Measurements from ENCODE around the gene TTLL5.

The TTLL5 gene

DNA sequence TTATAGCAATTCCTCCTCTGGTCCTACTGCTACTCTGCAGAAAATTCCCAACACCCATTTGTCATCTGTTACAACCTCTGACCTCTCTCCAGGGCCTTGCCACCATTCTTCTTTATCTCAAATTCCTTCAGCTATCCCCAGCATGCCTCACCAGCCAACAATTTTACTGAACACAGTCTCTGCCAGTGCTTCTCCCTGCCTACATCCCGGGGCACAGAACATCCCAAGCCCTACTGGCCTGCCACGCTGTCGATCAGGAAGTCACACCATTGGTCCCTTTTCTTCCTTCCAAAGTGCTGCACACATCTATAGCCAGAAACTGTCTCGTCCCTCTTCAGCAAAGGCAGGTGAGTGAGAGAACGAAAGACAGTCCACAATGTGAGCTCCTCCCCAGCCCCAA, 122.1 kb downstream of the TTLL5 start:
- Histone ChIP-seq H4K91ac (ENCODE audit: low read depth, low read length, poor library complexity) (no peak overlapping the region), H3K9ac (ENCODE audit: low read depth, low read length, poor library complexity) (no peak overlapping the region), H3K14ac (ENCODE audit: low read length) (no peak overlapping the region), H3K4me1 (ENCODE audit: control insufficient read depth in 2 of 2, insufficient read depth in 1 of 2, low read depth in 1 of 2, low read length in 2 of 2) (peaks cover 3 to 4% of the 10 kb centered on the region in 2 donors), H3K36me3 (replicated peaks in 1 of 2; ENCODE audit: control insufficient read depth in 2 of 2, insufficient read depth in 2 of 2, low read length in 2 of 2) (peaks cover 7 to 94% of the 10 kb centered on the region in 2 donors), H3K4me2 (ENCODE audit: insufficient read depth, low read length, poor library complexity, severe bottlenecking) (no peak overlapping the region), H3K4ac (ENCODE audit: low read length) (no peak overlapping the region), H3K79me1 (ENCODE audit: low read depth, low read length) (no peaks in the 10 kb centered on the region), H3K18ac (ENCODE audit: low read length) (no peak overlapping the region), H4K8ac (ENCODE audit: low read depth, low read length) (no peak overlapping the region), H3K4me3 (ENCODE audit: low read length in 2 of 2) (no peak overlapping the region), H3K23ac (ENCODE audit: low read depth, low read length, poor library complexity) (no peak overlapping the region), H3K9me3 (replicated peaks in 1 of 2; ENCODE audit: control insufficient read depth in 2 of 2, insufficient read depth in 1 of 2, low read depth in 1 of 2, low read length in 2 of 2) (peaks cover 0 to 24% of the 10 kb centered on the region in 2 donors), H2BK15ac (ENCODE audit: low read length) (no peak overlapping the region), H2AFZ (ENCODE audit: low read length) (no peak overlapping the region), H2AK5ac (ENCODE audit: low read depth, low read length) (no peak overlapping the region), H3K27ac (replicated peaks; ENCODE audit: low read length) (no peak overlapping the region), H2BK12ac (ENCODE audit: low read length) (no peak overlapping the region), H2BK120ac (ENCODE audit: low read depth, low read length) (no peak overlapping the region), H3K27me3 (ENCODE audit: control insufficient read depth in 3 of 3, insufficient read depth in 3 of 3, low read depth in 1 of 3, low read length in 3 of 3) (no peaks in the 10 kb centered on the region), H2BK5ac (ENCODE audit: low read length) (no peak overlapping the region)
- WGBS, 2 donors (ENCODE audit: extremely low coverage in 2 of 2, insufficient read length in 2 of 2, insufficient replicate concordance in 1 of 2): no CpG with 5 or more reads among the region's 5 CpGs
- DNase-seq (ENCODE audit: low spot score): no peak

DNA sequence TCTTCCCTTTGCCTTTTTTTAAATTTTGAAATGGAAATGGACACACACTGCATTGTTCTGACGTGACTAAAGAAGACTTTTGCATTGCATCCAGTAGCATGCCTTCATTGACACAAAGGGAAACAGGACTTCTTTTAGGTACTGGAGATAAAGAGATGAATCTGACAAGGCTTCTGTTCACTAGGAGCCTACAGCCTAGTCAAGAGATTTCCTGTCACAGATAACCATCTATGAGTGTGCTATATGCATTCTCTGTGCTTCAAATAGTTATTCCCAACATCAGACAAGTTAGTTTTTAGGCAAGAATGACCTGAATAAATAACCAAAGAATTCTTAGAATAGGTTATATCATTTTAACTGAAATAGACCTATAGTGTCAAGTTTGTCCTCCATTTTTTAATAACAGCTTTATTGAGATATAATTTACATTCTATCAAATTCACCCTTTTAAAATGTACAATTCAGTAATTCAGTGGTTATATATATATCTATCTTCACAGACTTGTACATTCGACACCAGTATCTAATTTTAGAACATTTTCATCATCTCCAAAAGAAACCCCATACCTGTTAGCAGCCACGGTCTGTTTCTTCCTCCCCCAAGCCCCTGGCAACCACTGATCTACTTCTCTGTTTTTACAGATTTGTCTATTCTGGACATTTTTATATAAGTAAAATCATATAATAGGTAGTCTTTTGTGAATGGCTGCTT, 122.7 kb downstream of the TTLL5 start:
- DNase-seq (ENCODE audit: low spot score): no peak
- Histone ChIP-seq H3K36me3 (replicated peaks in 1 of 2; ENCODE audit: control insufficient read depth in 2 of 2, insufficient read depth in 2 of 2, low read length in 2 of 2) (peaks cover 7 to 92% of the 10 kb centered on the region in 2 donors), H3K4me3 (ENCODE audit: low read length in 2 of 2) (no peak overlapping the region), H4K8ac (ENCODE audit: low read depth, low read length) (no peak overlapping the region), H3K4ac (ENCODE audit: low read length) (no peak overlapping the region), H3K23ac (ENCODE audit: low read depth, low read length, poor library complexity) (no peak overlapping the region), H3K14ac (ENCODE audit: low read length) (no peak overlapping the region), H2BK5ac (ENCODE audit: low read length) (no peak overlapping the region), H4K91ac (ENCODE audit: low read depth, low read length, poor library complexity) (no peak overlapping the region), H2AK5ac (ENCODE audit: low read depth, low read length) (no peak overlapping the region), H2BK12ac (ENCODE audit: low read length) (no peak overlapping the region), H3K79me1 (ENCODE audit: low read depth, low read length) (no peaks in the 10 kb centered on the region), H3K18ac (ENCODE audit: low read length) (no peak overlapping the region), H2AFZ (ENCODE audit: low read length) (no peak overlapping the region), H3K27ac (replicated peaks; ENCODE audit: low read length) (no peak overlapping the region), H3K9ac (ENCODE audit: low read depth, low read length, poor library complexity) (no peak overlapping the region), H3K4me1 (ENCODE audit: control insufficient read depth in 2 of 2, insufficient read depth in 1 of 2, low read depth in 1 of 2, low read length in 2 of 2) (peaks cover 3 to 4% of the 10 kb centered on the region in 2 donors), H3K4me2 (ENCODE audit: insufficient read depth, low read length, poor library complexity, severe bottlenecking) (no peak overlapping the region), H2BK15ac (ENCODE audit: low read length) (no peak overlapping the region), H3K27me3 (ENCODE audit: control insufficient read depth in 3 of 3, insufficient read depth in 3 of 3, low read depth in 1 of 3, low read length in 3 of 3) (no peaks in the 10 kb centered on the region), H3K9me3 (replicated peaks in 1 of 2; ENCODE audit: control insufficient read depth in 2 of 2, insufficient read depth in 1 of 2, low read depth in 1 of 2, low read length in 2 of 2) (peaks cover 0 to 26% of the 10 kb centered on the region in 2 donors), H2BK120ac (ENCODE audit: low read depth, low read length) (no peak overlapping the region)
- WGBS, 2 donors (ENCODE audit: extremely low coverage in 2 of 2, insufficient read length in 2 of 2, insufficient replicate concordance in 1 of 2): no CpG with 5 or more reads among the region's 3 CpGs

DNA sequence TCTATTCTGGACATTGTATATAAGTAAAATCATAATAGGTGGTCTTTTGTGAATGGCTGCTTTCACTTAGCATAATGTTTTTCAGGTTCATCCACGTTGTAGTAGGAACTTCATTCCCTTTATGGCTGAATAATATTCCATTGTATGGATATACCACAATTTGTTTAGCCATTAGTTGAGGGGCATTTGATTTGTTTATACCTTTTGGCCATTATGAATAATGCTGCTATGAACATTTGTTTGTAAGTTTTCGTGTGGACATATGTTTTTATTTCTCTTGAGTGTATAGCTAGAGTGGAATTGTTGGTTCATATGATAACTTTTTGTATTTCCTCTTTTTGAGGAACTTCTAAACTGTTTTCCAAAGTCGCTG, 123.3 kb downstream of the TTLL5 start:
- Histone ChIP-seq H2AK5ac (ENCODE audit: low read depth, low read length) (no peak overlapping the region), H2BK15ac (ENCODE audit: low read length) (no peak overlapping the region), H3K9me3 (replicated peaks in 1 of 2; ENCODE audit: control insufficient read depth in 2 of 2, insufficient read depth in 1 of 2, low read depth in 1 of 2, low read length in 2 of 2) (peaks cover 0 to 31% of the 10 kb centered on the region in 2 donors), H2AFZ (ENCODE audit: low read length) (no peak overlapping the region), H3K4me3 (ENCODE audit: low read length in 2 of 2) (no peak overlapping the region), H3K4ac (ENCODE audit: low read length) (no peak overlapping the region), H3K27ac (replicated peaks; ENCODE audit: low read length) (no peak overlapping the region), H3K36me3 (replicated peaks in 1 of 2; ENCODE audit: control insufficient read depth in 2 of 2, insufficient read depth in 2 of 2, low read length in 2 of 2) (peaks cover 7 to 92% of the 10 kb centered on the region in 2 donors), H2BK5ac (ENCODE audit: low read length) (no peak overlapping the region), H4K91ac (ENCODE audit: low read depth, low read length, poor library complexity) (no peak overlapping the region), H3K23ac (ENCODE audit: low read depth, low read length, poor library complexity) (no peak overlapping the region), H2BK120ac (ENCODE audit: low read depth, low read length) (no peak overlapping the region), H3K9ac (ENCODE audit: low read depth, low read length, poor library complexity) (no peak overlapping the region), H2BK12ac (ENCODE audit: low read length) (no peak overlapping the region), H3K4me1 (ENCODE audit: control insufficient read depth in 2 of 2, insufficient read depth in 1 of 2, low read depth in 1 of 2, low read length in 2 of 2) (peaks cover 3 to 4% of the 10 kb centered on the region in 2 donors), H4K8ac (ENCODE audit: low read depth, low read length) (no peak overlapping the region), H3K27me3 (ENCODE audit: control insufficient read depth in 3 of 3, insufficient read depth in 3 of 3, low read depth in 1 of 3, low read length in 3 of 3) (no peaks in the 10 kb centered on the region), H3K18ac (ENCODE audit: low read length) (no peak overlapping the region), H3K14ac (ENCODE audit: low read length) (no peak overlapping the region), H3K4me2 (ENCODE audit: insufficient read depth, low read length, poor library complexity, severe bottlenecking) (no peak overlapping the region), H3K79me1 (ENCODE audit: low read depth, low read length) (no peaks in the 10 kb centered on the region)
- WGBS, 2 donors (ENCODE audit: extremely low coverage in 2 of 2, insufficient read length in 2 of 2, insufficient replicate concordance in 1 of 2): no CpG with 5 or more reads among the region's 3 CpGs
- DNase-seq (ENCODE audit: low spot score): no peak

DNA sequence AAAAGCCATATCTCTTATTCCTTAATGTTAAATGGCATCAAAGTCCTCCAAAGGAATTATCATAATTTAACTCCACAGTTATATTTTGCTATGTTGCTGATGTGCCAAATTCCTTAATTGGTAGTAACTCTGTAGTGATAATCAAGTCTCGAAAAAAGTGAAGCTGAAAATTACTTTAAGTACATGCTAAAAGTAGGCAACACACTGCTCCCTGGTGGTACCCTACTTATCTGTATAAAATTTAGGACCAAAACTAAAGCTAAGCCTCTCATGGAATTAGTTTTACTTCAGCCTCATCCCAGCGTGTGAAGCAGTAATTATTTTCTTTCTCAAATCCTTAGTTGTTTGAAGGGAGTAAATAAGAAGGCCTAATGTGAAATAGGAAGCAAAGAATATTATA, 132.8 kb downstream of the TTLL5 start:
- Histone ChIP-seq H3K9ac (ENCODE audit: low read depth, low read length, poor library complexity) (no peak overlapping the region), H3K23ac (ENCODE audit: low read depth, low read length, poor library complexity) (no peak overlapping the region), H4K8ac (ENCODE audit: low read depth, low read length) (no peak overlapping the region), H3K9me3 (replicated peaks in 1 of 2; ENCODE audit: control insufficient read depth in 2 of 2, insufficient read depth in 1 of 2, low read depth in 1 of 2, low read length in 2 of 2) (peaks cover 0 to 22% of the 10 kb centered on the region in 2 donors), H3K18ac (ENCODE audit: low read length) (no peak overlapping the region), H2AK5ac (ENCODE audit: low read depth, low read length) (no peak overlapping the region), H4K91ac (ENCODE audit: low read depth, low read length, poor library complexity) (no peak overlapping the region), H3K27me3 (ENCODE audit: control insufficient read depth in 3 of 3, insufficient read depth in 3 of 3, low read depth in 1 of 3, low read length in 3 of 3) (no peaks in the 10 kb centered on the region), H3K4ac (ENCODE audit: low read length) (no peak overlapping the region), H2BK15ac (ENCODE audit: low read length) (no peak overlapping the region), H3K4me2 (ENCODE audit: insufficient read depth, low read length, poor library complexity, severe bottlenecking) (no peak overlapping the region), H3K27ac (replicated peaks; ENCODE audit: low read length) (no peak overlapping the region), H3K14ac (ENCODE audit: low read length) (no peak overlapping the region), H2BK120ac (ENCODE audit: low read depth, low read length) (no peak overlapping the region), H3K4me1 (ENCODE audit: control insufficient read depth in 2 of 2, insufficient read depth in 1 of 2, low read depth in 1 of 2, low read length in 2 of 2) (no peaks in the 10 kb centered on the region), H2AFZ (ENCODE audit: low read length) (no peak overlapping the region), H2BK5ac (ENCODE audit: low read length) (no peak overlapping the region), H3K4me3 (ENCODE audit: low read length in 2 of 2) (no peak overlapping the region), H3K36me3 (replicated peaks in 1 of 2; ENCODE audit: control insufficient read depth in 2 of 2, insufficient read depth in 2 of 2, low read length in 2 of 2) (peaks cover 3 to 45% of the 10 kb centered on the region in 2 donors), H2BK12ac (ENCODE audit: low read length) (no peak overlapping the region), H3K79me1 (ENCODE audit: low read depth, low read length) (no peaks in the 10 kb centered on the region)
- no peak for DNase-seq (ENCODE audit: low spot score)
- WGBS, 2 donors (ENCODE audit: extremely low coverage in 2 of 2, insufficient read length in 2 of 2, insufficient replicate concordance in 1 of 2): no CpG with 5 or more reads among the region's 2 CpGs

All from neuronal stem cell (in vitro differentiated cells).